Peyer's patch (tissue), 4 donors: ENCODE data around the gene ATP12A.

Source experiments
- POLR2A ChIP-seq, 2 donors: fragments of 450-650 bp; IDR thresholded peaks; one replicate each; pipeline ENCODE4 v1.5.1; 2017; ENCODE audit warnings: antibody characterized with exemption in 2 of 2, mild to moderate bottlenecking in 2 of 2, moderate library complexity in 2 of 2
- TF ChIP-seq, protein P1 (sequence below), 6 experiments: fragments of 450-650 bp in 4 of 6; fragments of 200-600 bp in 2 of 6; sonication (generic) in 1 of 6; IDR thresholded peaks; one replicate each; pipeline ENCODE4 v1.5.1; 2017 to 2019; ENCODE audit warnings: antibody characterized with exemption in 6 of 6, mild to moderate bottlenecking in 3 of 6, moderate library complexity in 1 of 6

GRCh38 chr13:24713022-24713421 is 32.8 kb downstream of the ATP12A start:
- TF ChIP-seq, protein P1, sequence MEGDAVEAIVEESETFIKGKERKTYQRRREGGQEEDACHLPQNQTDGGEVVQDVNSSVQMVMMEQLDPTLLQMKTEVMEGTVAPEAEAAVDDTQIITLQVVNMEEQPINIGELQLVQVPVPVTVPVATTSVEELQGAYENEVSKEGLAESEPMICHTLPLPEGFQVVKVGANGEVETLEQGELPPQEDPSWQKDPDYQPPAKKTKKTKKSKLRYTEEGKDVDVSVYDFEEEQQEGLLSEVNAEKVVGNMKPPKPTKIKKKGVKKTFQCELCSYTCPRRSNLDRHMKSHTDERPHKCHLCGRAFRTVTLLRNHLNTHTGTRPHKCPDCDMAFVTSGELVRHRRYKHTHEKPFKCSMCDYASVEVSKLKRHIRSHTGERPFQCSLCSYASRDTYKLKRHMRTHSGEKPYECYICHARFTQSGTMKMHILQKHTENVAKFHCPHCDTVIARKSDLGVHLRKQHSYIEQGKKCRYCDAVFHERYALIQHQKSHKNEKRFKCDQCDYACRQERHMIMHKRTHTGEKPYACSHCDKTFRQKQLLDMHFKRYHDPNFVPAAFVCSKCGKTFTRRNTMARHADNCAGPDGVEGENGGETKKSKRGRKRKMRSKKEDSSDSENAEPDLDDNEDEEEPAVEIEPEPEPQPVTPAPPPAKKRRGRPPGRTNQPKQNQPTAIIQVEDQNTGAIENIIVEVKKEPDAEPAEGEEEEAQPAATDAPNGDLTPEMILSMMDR (IDR thresholded peaks at IDR 0.05) = no peak
- no peak for TF ChIP-seq POLR2A (IDR thresholded peaks at IDR 0.05)
